Sigmoid colon (tissue), 7 donors: Measurements from ENCODE around the gene GGT7. TPM values are rescaled to one million over a fixed set of nuclear protein-coding genes. Genes with fewer than 3 reads are reported as not detected.
"Not testable (repeated sequence)": the region's sequence is repeated elsewhere in the genome, so short reads cannot be mapped to it uniquely, and the experiment has no call there.

Experiments used
- DNase-seq: peaks from one replicate; pipeline ENCODE4 v3.0.0-alpha.2; 2019
- H3K27ac ChIP-seq, 4 donors: fragments of 200-600 bp; sonication (generic); one replicate each; pipeline ENCODE4 v1.5.1; 2016 to 2019; ENCODE audit warnings: mild to moderate bottlenecking in 1 of 4
- H3K27me3 ChIP-seq, 3 donors: fragments of 200-600 bp; sonication (generic); one replicate each; pipeline ENCODE4 v1.5.1; 2019; ENCODE audit warnings: mild to moderate bottlenecking in 1 of 3
- H3K36me3 ChIP-seq, 4 donors: fragments of 200-600 bp; sonication (generic); one replicate each; pipeline ENCODE4 v1.5.1; 2016 to 2019
- H3K4me1 ChIP-seq, 4 donors: fragments of 200-600 bp; sonication (generic); one replicate each; pipeline ENCODE4 v1.5.1; 2017 to 2019
- H3K4me3 ChIP-seq, 4 donors: fragments of 200-600 bp; sonication (generic); one replicate each; pipeline ENCODE4 v1.5.1; 2017 to 2019; ENCODE audit warnings: mild to moderate bottlenecking in 2 of 4, moderate library complexity in 1 of 4
- H3K9me3 ChIP-seq, 4 donors: fragments of 200-600 bp in 3 of 4; sonication (generic) in 3 of 4; one replicate each; pipeline versions ENCODE4 v1.5.1 to v1.6.1; 2013 to 2019
- EP300 ChIP-seq, 4 donors: sonication (generic); formaldehyde crosslinking; IDR thresholded peaks; one replicate each; pipeline ENCODE4 v1.6.1; 2017; ENCODE audit warnings: antibody characterized with exemption in 4 of 4
- POLR2A ChIP-seq, 2 donors: fragments of 450-650 bp; IDR thresholded peaks; one replicate each; pipeline ENCODE4 v1.6.1; 2016; ENCODE audit warnings: antibody characterized with exemption in 2 of 2, mild to moderate bottlenecking in 2 of 2, moderate library complexity in 2 of 2
- POLR2AphosphoS5 ChIP-seq, 4 donors: sonication (generic); formaldehyde crosslinking; IDR thresholded peaks; one replicate each; pipeline ENCODE4 v1.6.1; 2017; ENCODE audit warnings: antibody characterized with exemption in 4 of 4
- WGBS, 2 donors: extraction: QIAGEN DNeasy Blood & Tissue Kit; methylation state at CpG; one replicate each; pipeline ENCODE4 v1.1.7; 2013; 5-methylcytosine and 5-hydroxymethylcytosine counted together
- intact Hi-C: fragments of 100-400 bp; cut with DNase I; formaldehyde crosslinking; loops from one replicate; pipeline ENCODE4 v1.15.1; 2023
- polyA plus RNA-seq, 3 donors: library from polyadenylated mRNA; stranded (reverse); fragments of 200-250 nt; gene quantifications; one replicate each; pipeline ENCODE4 v1.2.3, GENCODE V29; 2013
- total RNA-seq, 4 donors: library from RNA; depleted of rRNA; stranded (reverse); fragments of >200 nt; gene quantifications; one replicate each; pipeline ENCODE4 v1.1.0, GENCODE V29; 2016
- TF ChIP-seq, protein P1 (sequence below), 4 experiments: fragments of 450-650 bp in 3 of 4; fragments of 200-600 bp in 1 of 4; IDR thresholded peaks; one replicate each; pipeline ENCODE4 v1.5.1; 2016 to 2019; ENCODE audit warnings: antibody characterized with exemption in 4 of 4, mild to moderate bottlenecking in 3 of 4, moderate library complexity in 2 of 4
- donor health status: healthy with polysubstance abuse.
- donor health status: Bipolar disorder and iron deficiency.
- donor health status: healthy.

GGT7 gene
- total and polyA plus RNA-seq, 7 donors, result 1.8 to 23.8 (median 12.4) TPM

- Histone ChIP-seq H3K27me3 (no peaks in the 10 kb centered on the region), H3K36me3 (no peaks in the 10 kb centered on the region), H3K4me3 (no peak overlapping the region), H3K4me1 (peaks cover 0 to 51% (median 41%) of the 10 kb centered on the region in 4 donors), H3K27ac (no peak overlapping the region), H3K9me3 (no peaks in the 10 kb centered on the region)
- no peak for DNase-seq
- intact Hi-C loops, result no loop called here
- 92 to 95% methylated on average over 1 of the region's 1 CpG for WGBS, 2 donors
- TF ChIP-seq POLR2A (IDR thresholded peaks at IDR 0.05) (no peak), POLR2AphosphoS5 (IDR thresholded peaks at IDR 0.05) (no peak), EP300 (IDR thresholded peaks at IDR 0.05) (no peak)
- TF ChIP-seq, protein P1, sequence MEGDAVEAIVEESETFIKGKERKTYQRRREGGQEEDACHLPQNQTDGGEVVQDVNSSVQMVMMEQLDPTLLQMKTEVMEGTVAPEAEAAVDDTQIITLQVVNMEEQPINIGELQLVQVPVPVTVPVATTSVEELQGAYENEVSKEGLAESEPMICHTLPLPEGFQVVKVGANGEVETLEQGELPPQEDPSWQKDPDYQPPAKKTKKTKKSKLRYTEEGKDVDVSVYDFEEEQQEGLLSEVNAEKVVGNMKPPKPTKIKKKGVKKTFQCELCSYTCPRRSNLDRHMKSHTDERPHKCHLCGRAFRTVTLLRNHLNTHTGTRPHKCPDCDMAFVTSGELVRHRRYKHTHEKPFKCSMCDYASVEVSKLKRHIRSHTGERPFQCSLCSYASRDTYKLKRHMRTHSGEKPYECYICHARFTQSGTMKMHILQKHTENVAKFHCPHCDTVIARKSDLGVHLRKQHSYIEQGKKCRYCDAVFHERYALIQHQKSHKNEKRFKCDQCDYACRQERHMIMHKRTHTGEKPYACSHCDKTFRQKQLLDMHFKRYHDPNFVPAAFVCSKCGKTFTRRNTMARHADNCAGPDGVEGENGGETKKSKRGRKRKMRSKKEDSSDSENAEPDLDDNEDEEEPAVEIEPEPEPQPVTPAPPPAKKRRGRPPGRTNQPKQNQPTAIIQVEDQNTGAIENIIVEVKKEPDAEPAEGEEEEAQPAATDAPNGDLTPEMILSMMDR (IDR thresholded peaks at IDR 0.05), result no peak
Observed at GRCh38 chr20:34815636-34816035, 57.0 kb downstream of the GGT7 start.

- no peaks in the 10 kb centered on the region for H3K27me3 ChIP-seq
- intact Hi-C loops, result no loop called here
- DNase-seq, result no peak
- peaks cover 0 to 19% (median 13%) of the 10 kb centered on the region in 4 donors for H3K4me1 ChIP-seq
- no peak for TF ChIP-seq POLR2A (IDR thresholded peaks at IDR 0.05)
- TF ChIP-seq EP300 (IDR thresholded peaks at IDR 0.05), result no peak
- TF ChIP-seq, protein P1 (IDR thresholded peaks at IDR 0.05), result no peak
- TF ChIP-seq POLR2AphosphoS5 (IDR thresholded peaks at IDR 0.05), result no peak
- H3K9me3 ChIP-seq, result no peaks in the 10 kb centered on the region
- H3K36me3 ChIP-seq, result no peaks in the 10 kb centered on the region
- H3K4me3 ChIP-seq, result no peak overlapping the region
- WGBS, 2 donors, result 73 to 94% methylated on average over 5 of the region's 5 CpGs
- no peak overlapping the region for H3K27ac ChIP-seq
Observed at GRCh38 chr20:34808583-34808982, 64.1 kb downstream of the GGT7 start.

DNA sequence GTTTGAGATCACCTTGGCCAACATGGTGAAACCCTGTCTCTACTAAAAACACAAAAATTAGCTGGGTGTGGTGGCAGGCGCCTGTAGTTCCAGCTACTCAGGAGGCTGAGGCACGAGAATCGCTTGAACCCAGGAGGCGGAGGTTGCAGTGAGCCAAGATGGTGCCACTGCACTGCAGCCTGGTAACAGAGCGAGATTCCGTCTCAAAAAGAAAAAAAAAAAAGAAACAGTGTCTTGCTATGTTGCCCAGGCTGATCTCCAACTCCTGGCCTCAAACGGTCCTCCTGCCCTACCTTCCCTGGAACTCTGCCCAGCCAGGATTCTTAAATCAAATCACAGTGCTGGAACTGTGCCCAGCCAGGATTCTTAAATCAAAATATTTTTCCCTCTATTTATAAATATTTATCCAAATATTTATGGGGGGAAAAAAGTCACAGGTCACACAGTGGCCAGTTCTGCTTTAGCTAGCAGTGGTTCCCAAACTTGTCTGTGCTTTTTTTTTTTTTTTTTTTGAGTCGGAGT, 64.7 kb downstream of the GGT7 start:
- H3K9me3 ChIP-seq, H3K27ac ChIP-seq, H3K27me3 ChIP-seq, H3K36me3 ChIP-seq, H3K4me3 ChIP-seq, DNase-seq, intact Hi-C loops: not testable (repeated sequence)
- peaks cover 0 to 19% (median 13%) of the 10 kb centered on the region in 4 donors for H3K4me1 ChIP-seq
- 84 to 89% methylated on average over 8 of the region's 8 CpGs for WGBS, 2 donors

DNA sequence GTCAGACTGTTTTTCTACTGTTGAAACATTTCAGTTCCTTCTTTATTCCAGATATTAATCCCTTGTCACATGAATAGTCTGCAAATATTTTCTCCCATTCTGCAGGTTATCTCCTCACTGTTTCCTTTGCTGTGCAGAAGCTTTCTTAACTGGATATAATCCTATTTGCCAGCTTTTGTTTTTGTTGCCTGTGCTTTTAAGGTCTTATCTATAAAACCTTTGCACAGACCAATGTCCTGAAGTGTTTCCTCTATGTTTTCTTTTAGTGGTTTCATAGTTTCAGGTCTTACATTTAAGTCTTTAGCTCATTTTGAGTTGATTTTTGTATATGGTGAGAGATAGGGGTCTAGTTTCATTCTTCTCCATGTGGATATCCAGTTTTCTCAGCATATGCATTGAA, 66.4 kb downstream of the GGT7 start:
- Histone ChIP-seq H3K4me1 (peaks cover 0 to 10% (median 6%) of the 10 kb centered on the region in 4 donors), H3K4me3 (no peak overlapping the region), H3K9me3 (no peaks in the 10 kb centered on the region), H3K27ac (no peak overlapping the region), H3K36me3 (no peaks in the 10 kb centered on the region), H3K27me3 (no peaks in the 10 kb centered on the region)
- DNase-seq, result no peak
- TF ChIP-seq, protein P1 (IDR thresholded peaks at IDR 0.05), result no peak
- no peak for TF ChIP-seq EP300 (IDR thresholded peaks at IDR 0.05)
- no peak for TF ChIP-seq POLR2AphosphoS5 (IDR thresholded peaks at IDR 0.05)
- TF ChIP-seq POLR2A (IDR thresholded peaks at IDR 0.05), result no peak
- intact Hi-C loops, result no loop called here

DNA sequence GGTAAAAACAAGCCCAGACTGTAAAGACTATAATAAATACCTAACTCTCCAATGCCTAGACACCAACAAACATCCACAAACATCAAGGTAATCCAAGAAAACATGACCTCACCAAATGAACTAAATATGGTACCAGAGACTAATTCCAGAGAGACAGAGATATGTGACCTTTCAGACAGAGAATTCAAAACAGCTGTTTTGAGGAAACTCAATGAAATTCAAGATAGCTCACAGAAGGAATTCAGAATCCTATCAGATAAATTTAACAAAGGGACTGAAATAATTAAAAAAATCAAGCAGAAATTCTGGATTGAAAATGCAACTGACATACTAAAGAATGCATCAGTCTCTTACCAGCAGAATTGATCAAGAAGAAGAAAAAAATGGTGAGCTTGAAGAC, 73.8 kb downstream of the GGT7 start:
- no peak for TF ChIP-seq EP300 (IDR thresholded peaks at IDR 0.05)
- no peak for TF ChIP-seq POLR2AphosphoS5 (IDR thresholded peaks at IDR 0.05)
- TF ChIP-seq, protein P1 (IDR thresholded peaks at IDR 0.05), result no peak
- TF ChIP-seq POLR2A (IDR thresholded peaks at IDR 0.05), result no peak
- intact Hi-C loops, result no loop called here
- no peak overlapping the region for H3K27ac ChIP-seq
- H3K4me3 ChIP-seq, result no peak overlapping the region
- H3K4me1 ChIP-seq, result peaks cover 0 to 5% (median 0%) of the 10 kb centered on the region in 4 donors
- H3K36me3 ChIP-seq, result no peaks in the 10 kb centered on the region
- no peaks in the 10 kb centered on the region for H3K27me3 ChIP-seq
- H3K9me3 ChIP-seq, result no peaks in the 10 kb centered on the region
- DNase-seq, result no peak
